Transverse colon (tissue), 4 donors: ENCODE results near the gene SEPHS2. TPM values are rescaled to one million over a fixed set of nuclear protein-coding genes. Genes with fewer than 3 reads are reported as not detected.

ENCODE experiments used
- DNase-seq: peaks from one replicate; pipeline ENCODE4 v3.0.0-alpha.2; 2019
- H3K27ac ChIP-seq, 4 donors: fragments of 200-600 bp; sonication (generic); 2 replicates each; pipeline ENCODE4 v1.5.1; 2016 to 2018; ENCODE audit warnings: inconsistent platforms in 4 of 4
- H3K27me3 ChIP-seq: fragments of 200-600 bp; sonication (generic); 2 replicates; pipeline ENCODE4 v1.5.1; 2017; ENCODE audit warnings: inconsistent platforms
- H3K36me3 ChIP-seq, 4 donors: fragments of 200-600 bp; sonication (generic); 2 replicates each; pipeline ENCODE4 v1.5.1; 2017 to 2019; ENCODE audit warnings: inconsistent platforms in 4 of 4
- H3K4me1 ChIP-seq, 4 donors: fragments of 200-600 bp; sonication (generic); 2 replicates each; pipeline ENCODE4 v1.5.1; 2017 to 2020; ENCODE audit warnings: inconsistent platforms in 4 of 4
- H3K4me3 ChIP-seq, 4 donors: fragments of 200-600 bp; sonication (generic); 1 replicate in 1 of 4; 2 replicates in 3 of 4; pipeline versions ENCODE4 v1.5.1 to v1.6.1; 2017 to 2019; ENCODE audit warnings: inconsistent platforms in 4 of 4
- H3K9me3 ChIP-seq, 2 donors: fragments of 200-600 bp; sonication (generic); 2 replicates each; pipeline ENCODE4 v1.5.1; 2017 to 2019; ENCODE audit warnings: inconsistent platforms in 2 of 2
- EP300 ChIP-seq: sonication (generic); formaldehyde crosslinking; IDR thresholded peaks from one replicate; pipeline ENCODE4 v1.6.1; 2017; ENCODE audit warnings: antibody characterized with exemption, low read depth
- POLR2A ChIP-seq: fragments of 450-650 bp; IDR thresholded peaks from one replicate; pipeline ENCODE4 v1.6.1; 2016; ENCODE audit warnings: antibody characterized with exemption, mild to moderate bottlenecking, moderate library complexity
- POLR2AphosphoS5 ChIP-seq, 3 donors: sonication (generic); formaldehyde crosslinking; IDR thresholded peaks; one replicate each; pipeline ENCODE4 v1.6.1; 2016; ENCODE audit warnings: antibody characterized with exemption in 3 of 3
- WGBS, 2 donors: methylation state at CpG; one replicate each; pipeline ENCODE4 v1.1.5; 2018; ENCODE audit warnings: low coverage in 1 of 2; 5-methylcytosine and 5-hydroxymethylcytosine counted together
- in situ Hi-C, 4 donors: fragments of 200-750 bp; cut with MboI; loops; one replicate each; pipeline versions ENCODE4 v1.15.0 to v1.15.1; 2017; ENCODE audit warnings: low sequenced_read_pairs in 3 of 4, low pct_ligation_motif_present in 1 of 4, low pct_unique_long_range_greater_than_20kb in 1 of 4
- intact Hi-C: fragments of 100-400 bp; cut with DNase I; formaldehyde crosslinking; loops from one replicate; pipeline ENCODE4 v1.15.1; 2023; ENCODE audit warnings: low total_unique reads
- total RNA-seq, 4 donors: library from RNA; depleted of rRNA; stranded (reverse); fragments of >200 nt; gene quantifications; one replicate each; pipeline ENCODE4 v1.1.0, GENCODE V29; 2016
- TF ChIP-seq, protein P1 (sequence below), 5 experiments: fragments of 200-600 bp in 3 of 5; fragments of 450-650 bp in 2 of 5; sonication (generic) in 3 of 5; IDR thresholded peaks; 1 replicate in 2 of 5; 2 replicates in 3 of 5; pipeline ENCODE4 v1.5.1; 2016 to 2017; ENCODE audit warnings: antibody characterized with exemption in 5 of 5, inconsistent platforms in 3 of 5, mild to moderate bottlenecking in 2 of 5, moderate library complexity in 1 of 5

SEPHS2 gene
- total RNA-seq, 4 donors from 2014 or later: 86.7 to 218 (median 151) TPM

- Histone ChIP-seq H3K9me3 (no peaks in the 10 kb centered on the region), H3K27ac (peak overlapping the region; percentile 93 to 99 (median 96)), H3K4me1 (peaks cover 11 to 56% (median 35%) of the 10 kb centered on the region in 4 donors), H3K27me3 (no peaks in the 10 kb centered on the region), H3K4me3 (no peak overlapping the region), H3K36me3 (peaks cover 0 to 12% (median 0%) of the 10 kb centered on the region in 4 donors)
- no peak for DNase-seq
- WGBS, 2 donors: 37 to 52% methylated on average over 2 to 12 of the region's 12 CpGs
- in situ Hi-C loops: loop anchor here in 3 of 4 donors (10.0 to 25.0 kb wide), 3 partner anchors 77 to 157 kb away; partner anchors contain the start of genes ZNF688 (in 1 of the 3), ZNF764 (in 1 of the 3) and ZNF768 (in 1 of the 3)
- intact Hi-C loops: loop anchor here (10.0 kb wide), 1 partner anchor 77 kb away; the partner anchor contains the start of gene ZNF768
- peak; percentile 52 for TF ChIP-seq POLR2A
- peak in 2 of 3 donors; percentile 34 to 60 for TF ChIP-seq POLR2AphosphoS5 (IDR thresholded peaks at IDR 0.05)
- TF ChIP-seq, protein P1, sequence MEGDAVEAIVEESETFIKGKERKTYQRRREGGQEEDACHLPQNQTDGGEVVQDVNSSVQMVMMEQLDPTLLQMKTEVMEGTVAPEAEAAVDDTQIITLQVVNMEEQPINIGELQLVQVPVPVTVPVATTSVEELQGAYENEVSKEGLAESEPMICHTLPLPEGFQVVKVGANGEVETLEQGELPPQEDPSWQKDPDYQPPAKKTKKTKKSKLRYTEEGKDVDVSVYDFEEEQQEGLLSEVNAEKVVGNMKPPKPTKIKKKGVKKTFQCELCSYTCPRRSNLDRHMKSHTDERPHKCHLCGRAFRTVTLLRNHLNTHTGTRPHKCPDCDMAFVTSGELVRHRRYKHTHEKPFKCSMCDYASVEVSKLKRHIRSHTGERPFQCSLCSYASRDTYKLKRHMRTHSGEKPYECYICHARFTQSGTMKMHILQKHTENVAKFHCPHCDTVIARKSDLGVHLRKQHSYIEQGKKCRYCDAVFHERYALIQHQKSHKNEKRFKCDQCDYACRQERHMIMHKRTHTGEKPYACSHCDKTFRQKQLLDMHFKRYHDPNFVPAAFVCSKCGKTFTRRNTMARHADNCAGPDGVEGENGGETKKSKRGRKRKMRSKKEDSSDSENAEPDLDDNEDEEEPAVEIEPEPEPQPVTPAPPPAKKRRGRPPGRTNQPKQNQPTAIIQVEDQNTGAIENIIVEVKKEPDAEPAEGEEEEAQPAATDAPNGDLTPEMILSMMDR (IDR thresholded peaks at IDR 0.05): no peak
Measured at GRCh38 chr16:30447512-30448226, 2.0 kb upstream of the SEPHS2 start.

- Histone ChIP-seq H3K4me1 (peaks cover 11 to 49% (median 32%) of the 10 kb centered on the region in 4 donors), H3K4me3 (peak overlapping the region in 3 of 4 donors; percentile 70 to 99 (median 72)), H3K36me3 (peaks cover 0 to 12% (median 0%) of the 10 kb centered on the region in 4 donors), H3K9me3 (no peaks in the 10 kb centered on the region), H3K27me3 (no peaks in the 10 kb centered on the region), H3K27ac (peak overlapping the region; percentile 93 to 99 (median 96))
- in situ Hi-C loops: loop anchor here in 3 of 4 donors (10.0 to 25.0 kb wide), 3 partner anchors 79 to 159 kb away; partner anchors contain the start of genes ZNF688 (in 1 of the 3), ZNF764 (in 1 of the 3) and ZNF768 (in 1 of the 3)
- intact Hi-C loops: loop anchor here (10.0 kb wide), 1 partner anchor 79 kb away; the partner anchor contains the start of gene ZNF768
- TF ChIP-seq, protein P1 (IDR thresholded peaks at IDR 0.05): no peak
- TF ChIP-seq POLR2AphosphoS5 (IDR thresholded peaks at IDR 0.05): no peak
- 66 to 74% methylated on average over 5 to 10 of the region's 10 CpGs for WGBS, 2 donors
- no peak for DNase-seq
Measured at GRCh38 chr16:30446203-30446595, 525 bp upstream of the SEPHS2 start.

DNA sequence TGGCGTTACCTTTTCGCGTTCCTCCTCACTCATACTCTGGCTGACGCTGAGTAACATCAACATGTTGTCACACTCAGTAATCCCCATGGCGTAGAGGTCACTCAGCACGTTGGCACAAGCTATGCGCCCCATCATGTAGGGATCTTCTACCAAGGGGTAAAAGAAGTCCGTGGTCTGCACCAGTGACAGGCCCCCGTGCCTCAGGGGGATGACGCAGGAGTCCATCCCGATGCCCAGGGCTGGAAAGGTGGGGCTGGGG lies 596 bp downstream of the SEPHS2 start:
- Histone ChIP-seq H3K4me3 (peak overlapping the region; percentile 70 to 99 (median 76)), H3K27me3 (no peaks in the 10 kb centered on the region), H3K4me1 (peaks cover 11 to 49% (median 32%) of the 10 kb centered on the region in 4 donors), H3K27ac (peak overlapping the region; percentile 93 to 99 (median 96)), H3K9me3 (no peaks in the 10 kb centered on the region), H3K36me3 (peaks cover 0 to 12% (median 0%) of the 10 kb centered on the region in 4 donors)
- in situ Hi-C loops: loop anchor here in 3 of 4 donors (10.0 to 25.0 kb wide), 3 partner anchors 80 to 160 kb away; partner anchors contain the start of genes ZNF688 (in 1 of the 3), ZNF764 (in 1 of the 3) and ZNF768 (in 1 of the 3)
- 23% methylated on average over 7 of the region's 11 CpGs; no CpG with 5 or more reads in 1 of the 2 donors for WGBS, 2 donors
- intact Hi-C loops: loop anchor here (10.0 kb wide), 1 partner anchor 80 kb away; the partner anchor contains the start of gene ZNF768
- TF ChIP-seq, protein P1 (IDR thresholded peaks at IDR 0.05): no peak
- TF ChIP-seq EP300: no peak
- TF ChIP-seq POLR2AphosphoS5 (IDR thresholded peaks at IDR 0.05): no peak
- no peak for DNase-seq
